HG03432 (cell line): ENCODE measurements around the gene GRID2.

Source experiments
- ATAC-seq: cut with Tn5 transposase; IDR thresholded peaks from one replicate; pipeline ENCODE4 v1.9.1; 2021; ENCODE audit warnings: mild to moderate bottlenecking, moderate library complexity; ENCODE audit not compliant: unreplicated experiment

GRID2 gene

GRCh38 chr4:93061826-93062225, 758.1 kb downstream of the GRID2 start:
- no peak for ATAC-seq

DNA sequence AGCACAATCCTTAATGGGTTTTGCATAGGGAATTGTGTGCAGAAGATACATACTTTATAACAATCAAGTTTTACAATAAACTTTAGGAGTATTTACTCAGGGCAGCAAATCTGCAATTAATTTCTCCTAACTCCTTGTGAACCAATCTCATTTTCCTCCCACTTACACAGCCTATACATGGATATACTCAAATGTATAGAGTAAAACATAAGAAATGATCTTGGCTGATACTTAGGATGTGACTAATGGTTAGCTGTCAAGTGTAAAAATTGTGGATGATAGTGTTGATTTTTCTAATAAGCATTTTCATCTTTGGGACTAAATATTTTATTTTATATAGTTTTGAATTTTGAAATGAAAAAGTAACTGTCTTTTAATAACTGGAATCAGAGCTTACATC, 759.6 kb downstream of the GRID2 start:
- no peak for ATAC-seq

DNA sequence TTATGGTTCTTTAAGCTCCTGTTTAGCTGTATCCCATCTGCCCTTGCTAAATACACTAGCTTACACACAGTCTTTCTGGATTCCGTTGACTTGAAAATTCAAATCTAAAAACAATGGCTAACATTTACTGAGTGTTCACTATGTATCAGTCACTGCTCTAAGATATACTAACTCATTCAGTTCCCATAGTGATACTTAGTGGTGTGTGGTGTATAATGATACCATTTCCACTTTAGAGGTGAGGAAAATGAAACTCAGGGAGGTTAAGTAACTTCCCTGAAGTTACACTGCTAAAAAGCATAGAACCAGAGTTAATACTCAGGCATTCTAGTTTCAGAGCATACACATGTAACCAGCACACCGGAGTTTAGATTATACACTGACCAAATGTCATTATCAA, 762.0 kb downstream of the GRID2 start:
- no peak for ATAC-seq

GRCh38 chr4:93066749-93067148, 763.0 kb downstream of the GRID2 start:
- ATAC-seq: no peak

- ATAC-seq: no peak
Observed at GRCh38 chr4:93072292-93072691, 768.5 kb downstream of the GRID2 start.

GRCh38 chr4:93080316-93080715, 776.5 kb downstream of the GRID2 start:
- ATAC-seq: no peak

DNA sequence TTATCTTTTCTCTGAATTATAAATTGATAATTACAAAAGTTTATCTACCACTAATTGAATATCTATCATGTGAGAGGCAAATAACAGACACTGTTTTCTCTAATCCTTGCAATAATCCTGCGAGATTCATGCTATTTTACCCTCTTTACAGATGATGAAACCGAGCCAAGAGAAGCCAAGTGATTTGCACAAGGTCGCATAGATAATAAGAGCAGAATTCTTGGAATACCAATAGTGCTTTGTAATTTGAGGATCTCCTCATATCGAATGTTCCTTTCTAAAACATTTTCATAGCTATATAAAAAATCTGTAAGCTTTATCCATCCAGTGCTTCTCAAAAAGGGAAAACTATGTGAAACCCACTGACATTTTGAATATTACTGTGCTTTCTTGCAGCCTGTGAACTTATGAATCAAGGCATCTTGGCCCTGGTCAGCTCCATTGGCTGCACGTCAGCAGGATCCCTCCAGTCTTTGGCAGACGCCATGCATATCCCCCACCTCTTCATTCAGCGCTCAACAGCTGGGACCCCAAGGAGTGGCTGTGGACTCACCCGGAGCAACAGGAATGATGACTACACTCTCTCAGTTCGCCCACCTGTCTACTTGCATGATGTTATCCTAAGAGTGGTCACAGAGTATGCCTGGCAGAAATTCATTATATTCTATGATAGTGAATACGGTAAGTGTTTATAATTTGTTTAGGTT, 781.0 kb downstream of the GRID2 start:
- no peak for ATAC-seq

- no peak for ATAC-seq
Observed at GRCh38 chr4:93086356-93086755, 782.6 kb downstream of the GRID2 start.

DNA sequence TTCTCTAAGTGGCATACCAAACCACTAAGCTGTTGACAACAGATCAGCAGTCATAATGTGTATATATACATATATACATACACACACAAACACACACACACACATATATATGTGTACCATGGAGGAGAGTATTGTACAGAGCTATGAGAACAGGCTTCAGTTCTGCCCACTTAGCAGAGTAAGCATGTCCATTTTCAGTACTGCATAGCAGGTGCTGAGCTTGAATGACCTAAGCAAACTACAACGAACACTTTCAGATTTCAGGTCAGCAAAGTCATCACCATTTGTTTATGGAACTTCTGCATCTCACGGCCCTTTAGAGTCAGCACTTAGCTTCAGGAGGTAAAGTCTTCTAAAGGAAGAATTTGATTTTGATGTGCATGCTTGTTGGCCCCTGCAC, 789.0 kb downstream of the GRID2 start:
- no peak for ATAC-seq

GRCh38 chr4:93103042-93103441, 799.3 kb downstream of the GRID2 start:
- ATAC-seq: no peak

DNA sequence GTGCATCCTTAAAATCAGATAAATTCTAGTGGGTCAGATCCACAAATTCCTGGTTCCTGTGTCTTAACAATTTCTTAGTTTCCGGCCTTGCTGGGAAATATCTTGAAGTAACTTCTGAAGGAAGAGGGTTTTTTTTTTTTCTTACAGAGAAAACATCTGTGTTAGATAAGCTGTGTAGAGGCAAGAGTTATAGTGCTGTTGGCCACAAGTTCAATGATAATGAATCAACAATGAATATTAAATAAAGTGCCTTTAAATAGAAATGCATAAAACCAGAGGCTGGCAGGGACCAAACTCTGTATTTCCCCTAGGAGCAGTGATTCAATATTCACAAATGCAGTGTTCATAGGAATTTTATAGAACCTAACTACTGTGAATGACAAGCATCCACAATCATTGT, 812.9 kb downstream of the GRID2 start:
- no peak for ATAC-seq

- peak; percentile 54 for ATAC-seq
Observed at GRCh38 chr4:93127489-93127888, 823.7 kb downstream of the GRID2 start.

DNA sequence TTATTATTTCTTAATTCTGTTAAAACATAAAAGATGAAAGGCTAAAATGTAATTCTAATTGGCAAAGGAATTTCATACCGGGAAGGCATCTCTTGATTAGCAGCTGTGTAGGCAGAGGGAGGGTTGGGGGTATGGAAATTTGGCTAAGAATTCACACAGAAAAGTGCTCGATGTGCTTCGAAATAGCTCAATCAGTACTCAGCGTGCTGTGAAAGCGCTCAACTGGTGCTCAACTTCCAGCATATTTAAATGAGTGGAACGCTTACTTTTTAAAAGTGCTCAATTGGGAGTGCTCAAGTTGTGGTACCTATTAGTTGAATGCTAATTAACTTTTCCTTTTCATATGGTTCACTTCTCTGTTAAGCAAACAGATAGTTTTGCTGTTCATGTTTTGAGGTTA, 828.9 kb downstream of the GRID2 start:
- no peak for ATAC-seq

GRCh38 chr4:93139118-93139517, 835.4 kb downstream of the GRID2 start:
- ATAC-seq: no peak

- no peak for ATAC-seq
Observed at GRCh38 chr4:93143902-93144301, 840.1 kb downstream of the GRID2 start.

DNA sequence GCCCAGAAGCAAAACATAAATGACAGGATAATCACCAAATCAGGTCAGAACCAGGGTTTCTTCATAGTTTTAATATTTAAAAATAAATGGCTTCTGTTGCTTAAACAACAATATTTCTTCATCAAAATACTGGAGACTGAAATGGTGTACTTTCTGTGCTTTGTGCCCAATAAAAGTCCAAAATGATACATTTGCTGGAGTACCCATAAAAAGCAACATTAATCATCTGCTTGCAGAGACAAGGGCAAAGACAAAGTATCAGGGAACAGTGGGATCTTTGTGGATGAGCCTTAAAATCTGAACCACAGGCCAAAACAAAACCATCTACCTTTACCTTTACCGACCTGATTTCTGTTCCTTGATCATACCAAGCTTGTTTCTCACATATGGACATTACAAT, 840.9 kb downstream of the GRID2 start:
- ATAC-seq: no peak

- ATAC-seq: no peak
Observed at GRCh38 chr4:93147524-93148212, 843.9 kb downstream of the GRID2 start.

- no peak for ATAC-seq
Observed at GRCh38 chr4:93152491-93152890, 848.7 kb downstream of the GRID2 start.

DNA sequence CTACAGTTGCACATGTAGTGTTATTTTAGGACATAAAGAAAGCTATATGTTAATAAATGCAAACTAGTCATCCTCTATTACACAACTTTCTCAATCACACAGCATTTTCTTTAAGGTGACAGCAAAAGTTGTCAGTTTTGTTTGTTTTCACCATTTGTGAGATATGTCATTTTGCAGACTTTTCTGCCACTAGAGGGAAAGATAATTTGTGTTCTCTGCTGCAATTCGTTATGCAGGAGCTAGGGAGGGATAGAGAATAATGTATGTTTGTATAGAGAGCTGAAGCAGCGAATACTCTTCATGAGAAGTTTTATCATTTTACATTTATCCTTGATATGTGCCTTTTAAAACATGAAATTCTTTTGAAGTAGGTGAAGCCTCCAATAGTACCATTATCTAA, 854.2 kb downstream of the GRID2 start:
- ATAC-seq: no peak

- no peak for ATAC-seq
Observed at GRCh38 chr4:93168053-93168452, 864.3 kb downstream of the GRID2 start.

DNA sequence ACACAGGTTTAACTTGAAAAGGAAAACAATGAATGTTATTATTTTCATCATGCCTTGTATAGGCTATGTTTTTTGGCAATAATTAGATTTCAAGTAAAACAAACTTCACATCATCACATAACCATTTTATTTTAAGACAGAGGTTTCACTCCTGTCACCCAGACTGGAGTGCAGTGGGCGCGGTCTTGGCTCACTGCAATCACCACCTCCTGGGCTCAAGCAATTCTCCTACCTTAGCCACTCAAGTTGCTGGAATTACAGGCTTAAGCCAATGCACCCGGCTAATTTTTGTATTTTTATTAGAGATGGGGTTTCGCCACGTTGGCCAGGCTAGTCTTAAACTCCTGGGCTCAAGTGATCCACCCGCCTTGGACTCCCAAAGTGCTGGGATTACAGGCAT, 866.2 kb downstream of the GRID2 start:
- no peak for ATAC-seq

GRCh38 chr4:93174598-93174997, 870.8 kb downstream of the GRID2 start:
- no peak for ATAC-seq

DNA sequence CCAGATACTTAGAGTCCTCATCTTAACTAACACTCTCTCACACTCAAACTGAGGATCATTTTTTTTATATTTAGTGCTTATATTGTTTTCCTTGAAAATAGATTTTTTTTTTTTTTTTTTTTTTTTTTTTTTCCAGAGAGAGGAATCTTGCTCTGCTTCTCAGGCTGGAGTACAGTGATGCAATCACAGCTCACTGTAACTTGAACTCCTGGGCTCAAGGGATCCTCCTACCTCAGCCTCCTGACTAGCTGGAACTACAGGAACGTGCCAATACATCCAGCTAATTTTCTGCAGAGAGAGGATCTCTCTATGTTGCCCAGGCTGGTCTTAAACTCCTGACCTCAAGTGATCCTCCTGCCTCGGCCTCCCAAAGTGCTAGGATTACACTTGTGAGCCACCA, 874.5 kb downstream of the GRID2 start:
- ATAC-seq: no peak
